ENCODE measurements around the gene ACO2. TPM values are rescaled to one million over a fixed set of nuclear protein-coding genes. Genes with fewer than 3 reads are reported as not detected.
A peak's percentile ranks its signal among the peaks of the same experiment; 100 is the strongest.

The ACO2 gene
- total RNA-seq, 1 experiment from 2014 or later = 90.5 TPM

- H3K9me3 ChIP-seq = no peaks in the 10 kb centered on the region
- no peak for DNase-seq
- Mint-ChIP-seq H3K9me3 (ENCODE audit: unreplicated experiment) (no peaks in the 10 kb centered on the region), H3K27me3 (ENCODE audit: insufficient read depth, unreplicated experiment) (no peaks in the 10 kb centered on the region), H3K36me3 (ENCODE audit: insufficient read depth, unreplicated experiment) (peaks cover 97% of the 10 kb centered on the region), H3K4me3 (ENCODE audit: unreplicated experiment) (no peak overlapping the region), H3K27ac (ENCODE audit: unreplicated experiment) (peak overlapping the region; percentile 35), H3K4me1 (ENCODE audit: low read depth, unreplicated experiment) (peaks cover 7% of the 10 kb centered on the region)
- no peak overlapping the region for H3K4me3 ChIP-seq (ENCODE audit: low read depth, low read length)
- intact Hi-C loops (cut with micrococcal nuclease; ENCODE audit: unreplicated experiment) = no loop called here
- TF ChIP-seq, protein P1, sequence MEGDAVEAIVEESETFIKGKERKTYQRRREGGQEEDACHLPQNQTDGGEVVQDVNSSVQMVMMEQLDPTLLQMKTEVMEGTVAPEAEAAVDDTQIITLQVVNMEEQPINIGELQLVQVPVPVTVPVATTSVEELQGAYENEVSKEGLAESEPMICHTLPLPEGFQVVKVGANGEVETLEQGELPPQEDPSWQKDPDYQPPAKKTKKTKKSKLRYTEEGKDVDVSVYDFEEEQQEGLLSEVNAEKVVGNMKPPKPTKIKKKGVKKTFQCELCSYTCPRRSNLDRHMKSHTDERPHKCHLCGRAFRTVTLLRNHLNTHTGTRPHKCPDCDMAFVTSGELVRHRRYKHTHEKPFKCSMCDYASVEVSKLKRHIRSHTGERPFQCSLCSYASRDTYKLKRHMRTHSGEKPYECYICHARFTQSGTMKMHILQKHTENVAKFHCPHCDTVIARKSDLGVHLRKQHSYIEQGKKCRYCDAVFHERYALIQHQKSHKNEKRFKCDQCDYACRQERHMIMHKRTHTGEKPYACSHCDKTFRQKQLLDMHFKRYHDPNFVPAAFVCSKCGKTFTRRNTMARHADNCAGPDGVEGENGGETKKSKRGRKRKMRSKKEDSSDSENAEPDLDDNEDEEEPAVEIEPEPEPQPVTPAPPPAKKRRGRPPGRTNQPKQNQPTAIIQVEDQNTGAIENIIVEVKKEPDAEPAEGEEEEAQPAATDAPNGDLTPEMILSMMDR (IDR thresholded peaks at IDR 0.05; ENCODE audit: insufficient read depth in 1 of 2, low read depth in 1 of 2, low read length in 1 of 2, severe bottlenecking in 1 of 2, unreplicated experiment in 1 of 2) = no peak
- no peaks in the 10 kb centered on the region for H3K4me1 ChIP-seq
- no TSS peak for BruUV-seq (replicated peaks)
- ChIA-PET CTCF (interaction anchor here (0.5 to 1.9 kb wide), 3 partner anchors 42 to 121 kb away, joined by 3 to 5 read pairs (median 4); no protein-coding TSS in a partner anchor), POLR2A (interaction anchor here (0.9 kb wide), 1 partner anchor 78 kb away, joined by 4 read pairs; the partner anchor contains the start of gene TOB2)
- H3K27me3 ChIP-seq (replicated peaks; ENCODE audit: control insufficient read depth, insufficient read depth, low read length) = no peaks in the 10 kb centered on the region
- H3K36me3 ChIP-seq (ENCODE audit: control insufficient read depth, insufficient read depth, low read length) = peaks cover 9% of the 10 kb centered on the region
These were observed 55.3 kb downstream of the ACO2 start for GRCh38 chr22:41524251-41524661.

DNA sequence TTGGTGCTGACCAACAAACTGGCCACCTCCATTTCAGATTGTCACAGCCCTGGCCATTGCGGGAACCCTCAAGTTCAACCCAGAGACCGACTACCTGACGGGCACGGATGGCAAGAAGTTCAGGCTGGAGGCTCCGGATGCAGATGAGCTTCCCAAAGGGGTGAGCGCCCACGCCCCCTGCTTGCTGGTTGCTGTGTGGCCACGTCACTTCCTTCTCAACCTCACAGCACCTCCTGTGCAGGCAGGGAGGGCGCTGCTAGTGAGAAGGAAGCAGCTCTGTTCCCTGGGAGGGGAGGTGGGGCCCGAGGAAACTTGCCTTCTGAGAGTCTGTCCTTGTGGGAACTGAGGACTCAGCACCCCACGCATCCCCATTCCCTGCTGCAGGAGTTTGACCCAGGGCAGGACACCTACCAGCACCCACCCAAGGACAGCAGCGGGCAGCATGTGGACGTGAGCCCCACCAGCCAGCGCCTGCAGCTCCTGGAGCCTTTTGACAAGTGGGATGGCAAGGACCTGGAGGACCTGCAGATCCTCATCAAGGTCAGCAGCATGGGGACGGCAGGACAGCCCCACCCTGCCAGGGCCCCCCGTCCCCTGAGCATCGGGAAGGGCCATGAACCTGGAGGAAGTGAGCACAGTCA, 56.0 kb downstream of the ACO2 start:
- no peak for DNase-seq
- Histone ChIP-seq H3K4me3 (ENCODE audit: low read depth, low read length) (no peak overlapping the region), H3K36me3 (ENCODE audit: control insufficient read depth, insufficient read depth, low read length) (peaks cover 9% of the 10 kb centered on the region), H3K9me3 (no peaks in the 10 kb centered on the region), H3K4me1 (no peaks in the 10 kb centered on the region), H3K27me3 (replicated peaks; ENCODE audit: control insufficient read depth, insufficient read depth, low read length) (no peaks in the 10 kb centered on the region)
- POLR2A ChIA-PET = interaction anchor here (0.9 kb wide), 1 partner anchor 79 kb away, joined by 4 read pairs; the partner anchor contains the start of gene TOB2
- peaks cover 7% of the 10 kb centered on the region for H3K4me1 Mint-ChIP-seq (ENCODE audit: low read depth, unreplicated experiment)
- intact Hi-C loops (cut with micrococcal nuclease; ENCODE audit: unreplicated experiment) = no loop called here
- CTCF ChIA-PET = interaction anchor here (1.2 kb wide), 1 partner anchor 121 kb away, joined by 4 read pairs; no protein-coding TSS in a partner anchor
- H3K36me3 Mint-ChIP-seq (ENCODE audit: insufficient read depth, unreplicated experiment) = peaks cover 98% of the 10 kb centered on the region
- peak overlapping the region; percentile 36 for H3K27ac Mint-ChIP-seq (ENCODE audit: unreplicated experiment)
- no peak overlapping the region for H3K4me3 Mint-ChIP-seq (ENCODE audit: unreplicated experiment)
- no peaks in the 10 kb centered on the region for H3K9me3 Mint-ChIP-seq (ENCODE audit: unreplicated experiment)
- TF ChIP-seq, protein P1 (IDR thresholded peaks at IDR 0.05; ENCODE audit: insufficient read depth in 1 of 2, low read depth in 1 of 2, low read length in 1 of 2, severe bottlenecking in 1 of 2, unreplicated experiment in 1 of 2) = no peak
- H3K27me3 Mint-ChIP-seq (ENCODE audit: insufficient read depth, unreplicated experiment) = no peaks in the 10 kb centered on the region
- BruUV-seq (replicated peaks) = no TSS peak

- DNase-seq = no peak
- Mint-ChIP-seq H3K4me1 (ENCODE audit: low read depth, unreplicated experiment) (peaks cover 7% of the 10 kb centered on the region), H3K27ac (ENCODE audit: unreplicated experiment) (peak overlapping the region; percentile 36), H3K4me3 (ENCODE audit: unreplicated experiment) (no peak overlapping the region), H3K36me3 (ENCODE audit: insufficient read depth, unreplicated experiment) (peaks cover 100% of the 10 kb centered on the region), H3K9me3 (ENCODE audit: unreplicated experiment) (no peaks in the 10 kb centered on the region), H3K27me3 (ENCODE audit: insufficient read depth, unreplicated experiment) (no peaks in the 10 kb centered on the region)
- Histone ChIP-seq H3K9me3 (no peaks in the 10 kb centered on the region), H3K4me1 (no peaks in the 10 kb centered on the region), H3K27me3 (replicated peaks; ENCODE audit: control insufficient read depth, insufficient read depth, low read length) (no peaks in the 10 kb centered on the region), H3K36me3 (ENCODE audit: control insufficient read depth, insufficient read depth, low read length) (peaks cover 9% of the 10 kb centered on the region), H3K4me3 (ENCODE audit: low read depth, low read length) (no peak overlapping the region)
- POLR2A ChIA-PET = interaction anchor here (0.9 kb wide), 1 partner anchor 79 kb away, joined by 4 read pairs; the partner anchor contains the start of gene TOB2
- BruUV-seq (replicated peaks) = no TSS peak
- TF ChIP-seq, protein P1 (IDR thresholded peaks at IDR 0.05; ENCODE audit: insufficient read depth in 1 of 2, low read depth in 1 of 2, low read length in 1 of 2, severe bottlenecking in 1 of 2, unreplicated experiment in 1 of 2) = no peak
- CTCF ChIA-PET = interaction anchor here (1.2 to 2.0 kb wide), 2 partner anchors 122 kb away, joined by 4 to 14 read pairs; no protein-coding TSS in a partner anchor
- intact Hi-C loops (cut with micrococcal nuclease; ENCODE audit: unreplicated experiment) = no loop called here
These were observed 56.7 kb downstream of the ACO2 start for GRCh38 chr22:41525450-41526225.
